Neural cell (in vitro differentiated cells): ENCODE data around the gene DDX27. TPM values are rescaled to one million over a fixed set of nuclear protein-coding genes. Genes with fewer than 3 reads are reported as not detected.
A peak's percentile ranks its signal among the peaks of the same experiment; 100 is the strongest.

Experiments
- H2AFZ ChIP-seq: fragments of 200-600, 300-800 bp; sonication (generic), shearing (Covaris generic); 2 replicates; pipeline ENCODE4 v1.6.0; 2014; ENCODE audit warnings: low read depth, mild to moderate bottlenecking, antibody characterized with exemption, low read length, moderate library complexity
- H3F3A ChIP-seq: fragments of 200-600 bp; shearing (Covaris generic); 2 replicates; pipeline ENCODE4 v1.6.1; 2016; ENCODE audit warnings: mild to moderate bottlenecking, moderate library complexity, mixed read lengths, antibody characterized with exemption, low read length; ENCODE audit not compliant: insufficient read depth, poor library complexity, severe bottlenecking
- H3K27ac ChIP-seq: fragments of 200-600, 300-800 bp; sonication (generic), shearing (Covaris generic); 2 replicates; pipeline ENCODE4 v1.5.1; 2014; ENCODE audit warnings: mild to moderate bottlenecking, low read length, moderate library complexity
- H3K27me3 ChIP-seq: fragments of 300-800, 200-600 bp; sonication (generic), shearing (Covaris generic); 2 replicates; pipeline ENCODE4 v1.6.0; 2014; ENCODE audit warnings: mild to moderate bottlenecking, low read depth, low read length, moderate library complexity; ENCODE audit not compliant: insufficient read depth
- H3K36me3 ChIP-seq: fragments of 300-800, 200-600 bp; sonication (generic), shearing (Covaris generic); 2 replicates; pipeline ENCODE4 v1.5.1; 2014; ENCODE audit warnings: mild to moderate bottlenecking, antibody characterized with exemption, low read length, moderate library complexity; ENCODE audit not compliant: insufficient read depth
- H3K4me2 ChIP-seq: fragments of 300-800, 200-600 bp; sonication (generic), shearing (Covaris generic); 2 replicates; pipeline ENCODE4 v1.6.0; 2014; ENCODE audit warnings: mild to moderate bottlenecking, low read length
- H3K4me3 ChIP-seq: fragments of 300-800, 200-600 bp; sonication (generic), shearing (Covaris generic); 2 replicates; pipeline ENCODE4 v1.5.1; 2014; ENCODE audit warnings: mild to moderate bottlenecking, low read length, moderate library complexity
- H3K79me2 ChIP-seq: fragments of 200-600 bp; shearing (Covaris generic); replicated peaks from 2 replicates; pipeline ENCODE4 v1.6.0; 2014; ENCODE audit warnings: mild to moderate bottlenecking, low read length, moderate library complexity; ENCODE audit not compliant: insufficient read depth
- H3K9ac ChIP-seq: fragments of 300-800, 200-600 bp; sonication (generic), shearing (Covaris generic); 2 replicates; pipeline ENCODE4 v1.6.1; 2016; ENCODE audit warnings: mild to moderate bottlenecking, low read length, mixed read lengths
- H3K9me2 ChIP-seq: fragments of 200-600 bp; shearing (Covaris generic); 2 replicates; pipeline ENCODE4 v1.6.1; 2016; ENCODE audit warnings: mild to moderate bottlenecking, low read length, mixed read lengths; ENCODE audit not compliant: insufficient read depth
- H3K9me3 ChIP-seq: fragments of 200-600, 300-800 bp; sonication (generic), shearing (Covaris generic); 2 replicates; pipeline ENCODE4 v1.6.1; 2016; ENCODE audit warnings: mild to moderate bottlenecking, mixed run types, low read length, moderate library complexity, mixed read lengths
- H4K20me1 ChIP-seq: fragments of 200-600 bp; shearing (Covaris generic); 2 replicates; pipeline ENCODE4 v1.6.1; 2016; ENCODE audit warnings: mild to moderate bottlenecking, mixed run types; ENCODE audit not compliant: insufficient read depth
- EP300 ChIP-seq: fragments of 450-650 bp; conservative IDR thresholded peaks from 2 replicates; pipeline ENCODE4 v1.6.1; 2014; ENCODE audit warnings: antibody characterized with exemption, mild to moderate bottlenecking, moderate library complexity; ENCODE audit not compliant: poor library complexity, severe bottlenecking
- EZH2 ChIP-seq: fragments of 200-600, 300-800 bp; shearing (Covaris generic), sonication (generic); IDR thresholded peaks from 2 replicates; pipeline ENCODE4 v1.6.1; 2014; ENCODE audit warnings: antibody characterized with exemption, low read length, borderline replicate concordance, mild to moderate bottlenecking; ENCODE audit not compliant: insufficient read depth, poor library complexity, severe bottlenecking
- MXI1 ChIP-seq: fragments of 450-650 bp; conservative IDR thresholded peaks from 2 replicates; pipeline ENCODE4 v1.6.1; 2014; ENCODE audit warnings: antibody characterized with exemption, mild to moderate bottlenecking; ENCODE audit not compliant: poor library complexity, severe bottlenecking
- POLR2AphosphoS5 ChIP-seq: IDR thresholded peaks from 2 replicates; pipeline ENCODE4 v1.6.1; 2012
- RAD21 ChIP-seq: fragments of 450-650 bp; conservative IDR thresholded peaks from 2 replicates; pipeline ENCODE4 v1.6.1; 2014; ENCODE audit warnings: antibody characterized with exemption, mild to moderate bottlenecking, moderate library complexity
- SMC3 ChIP-seq: fragments of 450-650 bp; conservative IDR thresholded peaks from 2 replicates; pipeline ENCODE4 v1.6.1; 2014; ENCODE audit warnings: antibody characterized with exemption, mild to moderate bottlenecking, moderate library complexity; ENCODE audit not compliant: poor library complexity
- TAF1 ChIP-seq: IDR thresholded peaks from 2 replicates; pipeline ENCODE4 v1.6.1; 2012; ENCODE audit warnings: low read depth
- polyA plus RNA-seq: library from polyadenylated mRNA; depleted of rRNA; stranded (reverse); fragments of >200 nt; gene quantifications from 2 replicates; pipeline ENCODE4 v1.2.3, GENCODE V29; 2014
- TF ChIP-seq, protein P1 (sequence below): IDR thresholded peaks from 2 replicates; pipeline ENCODE4 v1.6.1; 2012; ENCODE audit warnings: borderline replicate concordance
- TF ChIP-seq, protein P2 (sequence below): fragments of 450-650 bp; IDR thresholded peaks from 2 replicates; pipeline ENCODE4 v1.5.1; 2014; ENCODE audit warnings: antibody characterized with exemption, mild to moderate bottlenecking, moderate library complexity; ENCODE audit not compliant: poor library complexity, severe bottlenecking

Gene DDX27
- polyA plus RNA-seq, 1 donor from 2014 or later = 35.4 TPM

DNA sequence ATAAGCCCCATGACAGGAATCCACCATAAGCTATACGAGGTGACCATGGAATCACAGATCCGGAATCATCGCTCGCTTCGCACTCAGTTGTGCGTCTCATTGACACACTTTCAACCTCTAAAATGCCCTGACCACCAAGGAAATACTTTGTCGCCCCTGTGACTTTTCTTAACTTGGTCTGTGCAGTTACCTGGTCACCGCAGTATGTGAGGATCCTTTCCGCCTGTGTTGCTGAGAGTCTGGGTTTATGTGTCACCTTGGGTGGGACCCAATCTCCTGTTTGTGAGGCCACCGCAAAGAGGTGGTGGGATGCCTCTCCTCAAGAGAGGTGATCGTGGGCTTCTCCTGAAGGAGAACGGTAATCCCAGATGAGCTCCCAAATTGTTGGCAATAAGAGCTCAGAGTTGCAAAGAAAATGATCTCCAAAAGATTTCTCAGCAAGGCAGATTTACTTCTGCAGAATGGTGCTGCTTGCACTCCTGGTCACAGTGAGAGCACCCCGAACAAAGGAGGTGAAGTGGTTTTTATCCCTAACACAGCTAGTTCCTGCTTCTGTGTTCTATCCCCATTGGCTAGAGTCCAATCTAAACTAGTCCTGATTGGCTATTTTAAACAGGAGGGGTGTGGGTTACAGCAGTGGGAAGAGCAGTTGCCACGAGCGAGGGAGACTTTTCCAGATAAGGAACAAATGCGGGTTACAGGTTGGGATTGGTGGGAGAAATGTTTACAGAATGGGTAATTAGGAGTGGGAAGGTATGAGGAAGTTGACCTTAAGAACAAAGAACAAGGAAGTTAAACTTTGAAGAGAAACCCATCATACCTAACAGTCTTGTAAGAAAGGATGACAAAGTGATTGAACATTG is 67.7 kb downstream of the DDX27 start:
- no peak overlapping the region for H3K9ac ChIP-seq

DNA sequence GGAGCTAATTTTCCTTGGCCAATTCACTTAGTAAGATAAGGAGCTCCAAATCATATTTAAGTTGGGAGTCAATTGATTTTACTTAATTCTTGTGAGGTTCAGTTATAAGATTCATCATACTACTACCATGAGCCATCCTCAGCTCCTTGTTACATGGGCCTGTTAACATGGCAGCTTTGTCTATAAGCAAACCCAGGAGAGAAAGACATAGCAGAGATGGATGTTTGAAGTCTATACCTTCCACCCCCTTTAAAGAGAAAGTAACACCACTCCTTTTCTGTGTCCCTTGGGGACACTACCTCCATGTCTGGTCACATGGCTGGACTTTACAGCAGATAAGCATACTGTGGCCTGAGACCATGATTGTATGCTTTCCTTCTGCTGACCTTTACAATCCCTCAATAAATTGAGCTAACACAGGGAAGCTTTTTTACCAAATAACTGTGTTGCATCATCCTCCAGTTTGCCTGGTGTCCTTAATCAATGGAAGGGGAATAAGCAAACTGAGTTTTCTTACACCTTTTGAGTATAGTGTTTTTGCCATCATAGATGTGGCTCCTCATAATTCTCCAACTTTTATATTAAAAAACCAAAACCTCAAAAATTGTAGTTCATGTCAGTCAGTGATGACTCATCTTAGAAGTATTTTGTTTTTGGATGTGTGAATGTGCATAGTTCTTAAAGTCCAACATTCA is 68.5 kb downstream of the DDX27 start:
- H3K79me2 ChIP-seq = peaks cover 38% of the 10 kb centered on the region
- H3K4me3 ChIP-seq = no peak overlapping the region
- no peak overlapping the region for H3K27ac ChIP-seq
- no peaks in the 10 kb centered on the region for H3F3A ChIP-seq
- no peak overlapping the region for H2AFZ ChIP-seq
- no peaks in the 10 kb centered on the region for H3K9me2 ChIP-seq
- H3K27me3 ChIP-seq = no peaks in the 10 kb centered on the region
- peaks cover 59% of the 10 kb centered on the region for H3K36me3 ChIP-seq
- H3K9ac ChIP-seq = no peak overlapping the region
- H3K4me2 ChIP-seq = no peak overlapping the region
- peaks cover 20% of the 10 kb centered on the region for H4K20me1 ChIP-seq
- no peaks in the 10 kb centered on the region for H3K9me3 ChIP-seq
- TF ChIP-seq EZH2 (no peak), TAF1 (no peak), SMC3 (no peak), RAD21 (no peak), POLR2AphosphoS5 (no peak)
- TF ChIP-seq, protein P1, sequence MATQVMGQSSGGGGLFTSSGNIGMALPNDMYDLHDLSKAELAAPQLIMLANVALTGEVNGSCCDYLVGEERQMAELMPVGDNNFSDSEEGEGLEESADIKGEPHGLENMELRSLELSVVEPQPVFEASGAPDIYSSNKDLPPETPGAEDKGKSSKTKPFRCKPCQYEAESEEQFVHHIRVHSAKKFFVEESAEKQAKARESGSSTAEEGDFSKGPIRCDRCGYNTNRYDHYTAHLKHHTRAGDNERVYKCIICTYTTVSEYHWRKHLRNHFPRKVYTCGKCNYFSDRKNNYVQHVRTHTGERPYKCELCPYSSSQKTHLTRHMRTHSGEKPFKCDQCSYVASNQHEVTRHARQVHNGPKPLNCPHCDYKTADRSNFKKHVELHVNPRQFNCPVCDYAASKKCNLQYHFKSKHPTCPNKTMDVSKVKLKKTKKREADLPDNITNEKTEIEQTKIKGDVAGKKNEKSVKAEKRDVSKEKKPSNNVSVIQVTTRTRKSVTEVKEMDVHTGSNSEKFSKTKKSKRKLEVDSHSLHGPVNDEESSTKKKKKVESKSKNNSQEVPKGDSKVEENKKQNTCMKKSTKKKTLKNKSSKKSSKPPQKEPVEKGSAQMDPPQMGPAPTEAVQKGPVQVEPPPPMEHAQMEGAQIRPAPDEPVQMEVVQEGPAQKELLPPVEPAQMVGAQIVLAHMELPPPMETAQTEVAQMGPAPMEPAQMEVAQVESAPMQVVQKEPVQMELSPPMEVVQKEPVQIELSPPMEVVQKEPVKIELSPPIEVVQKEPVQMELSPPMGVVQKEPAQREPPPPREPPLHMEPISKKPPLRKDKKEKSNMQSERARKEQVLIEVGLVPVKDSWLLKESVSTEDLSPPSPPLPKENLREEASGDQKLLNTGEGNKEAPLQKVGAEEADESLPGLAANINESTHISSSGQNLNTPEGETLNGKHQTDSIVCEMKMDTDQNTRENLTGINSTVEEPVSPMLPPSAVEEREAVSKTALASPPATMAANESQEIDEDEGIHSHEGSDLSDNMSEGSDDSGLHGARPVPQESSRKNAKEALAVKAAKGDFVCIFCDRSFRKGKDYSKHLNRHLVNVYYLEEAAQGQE = no peak
- TF ChIP-seq, protein P2, sequence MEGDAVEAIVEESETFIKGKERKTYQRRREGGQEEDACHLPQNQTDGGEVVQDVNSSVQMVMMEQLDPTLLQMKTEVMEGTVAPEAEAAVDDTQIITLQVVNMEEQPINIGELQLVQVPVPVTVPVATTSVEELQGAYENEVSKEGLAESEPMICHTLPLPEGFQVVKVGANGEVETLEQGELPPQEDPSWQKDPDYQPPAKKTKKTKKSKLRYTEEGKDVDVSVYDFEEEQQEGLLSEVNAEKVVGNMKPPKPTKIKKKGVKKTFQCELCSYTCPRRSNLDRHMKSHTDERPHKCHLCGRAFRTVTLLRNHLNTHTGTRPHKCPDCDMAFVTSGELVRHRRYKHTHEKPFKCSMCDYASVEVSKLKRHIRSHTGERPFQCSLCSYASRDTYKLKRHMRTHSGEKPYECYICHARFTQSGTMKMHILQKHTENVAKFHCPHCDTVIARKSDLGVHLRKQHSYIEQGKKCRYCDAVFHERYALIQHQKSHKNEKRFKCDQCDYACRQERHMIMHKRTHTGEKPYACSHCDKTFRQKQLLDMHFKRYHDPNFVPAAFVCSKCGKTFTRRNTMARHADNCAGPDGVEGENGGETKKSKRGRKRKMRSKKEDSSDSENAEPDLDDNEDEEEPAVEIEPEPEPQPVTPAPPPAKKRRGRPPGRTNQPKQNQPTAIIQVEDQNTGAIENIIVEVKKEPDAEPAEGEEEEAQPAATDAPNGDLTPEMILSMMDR = no peak

More for the DNA sequence above, 67.7 kb downstream of the DDX27 start:
- H3K36me3 ChIP-seq = peaks cover 63% of the 10 kb centered on the region
- TF ChIP-seq RAD21 (no peak), SMC3 (no peak), EZH2 (no peak), TAF1 (no peak), MXI1 (no peak), POLR2AphosphoS5 (no peak), EP300 (no peak)
- TF ChIP-seq, protein P2 = no peak
- TF ChIP-seq, protein P1 = no peak
- peaks cover 20% of the 10 kb centered on the region for H4K20me1 ChIP-seq
- no peaks in the 10 kb centered on the region for H3K27me3 ChIP-seq
- H3F3A ChIP-seq = no peaks in the 10 kb centered on the region
- H3K79me2 ChIP-seq = peaks cover 46% of the 10 kb centered on the region
- H3K9me3 ChIP-seq = no peaks in the 10 kb centered on the region
- no peak overlapping the region for H3K4me2 ChIP-seq
- no peak overlapping the region for H3K27ac ChIP-seq
- peak overlapping the region; percentile 19 for H3K4me3 ChIP-seq
- H2AFZ ChIP-seq = no peak overlapping the region
- H3K9me2 ChIP-seq = no peaks in the 10 kb centered on the region
